IMR-90 (cell line): ENCODE results near the gene PARD6G.

Source experiments
- CHD1 ChIP-seq: IDR thresholded peaks from 2 replicates; pipeline ENCODE4 v1.6.1; 2012; ENCODE audit warnings: low read depth, low read length, improper control_type of control experiment
- FOS ChIP-seq: fragments of 150-350 bp; IDR thresholded peaks from 2 replicates; pipeline ENCODE4 v1.6.1; 2016; ENCODE audit warnings: low read depth, low read length
- MAFK ChIP-seq: IDR thresholded peaks from 2 replicates; pipeline ENCODE4 v1.6.1; 2012; ENCODE audit warnings: low read depth, low read length, improper control_type of control experiment
- MAZ ChIP-seq: IDR thresholded peaks from 2 replicates; pipeline ENCODE4 v1.6.1; 2012; ENCODE audit warnings: low read depth, mild to moderate bottlenecking, low read length, improper control_type of control experiment, moderate library complexity, borderline replicate concordance
- MXI1 ChIP-seq: IDR thresholded peaks from 2 replicates; pipeline ENCODE4 v1.6.1; 2012; ENCODE audit warnings: low read depth, mild to moderate bottlenecking, low read length, moderate library complexity, borderline replicate concordance
- POLR2A ChIP-seq: IDR thresholded peaks from 2 replicates; pipeline ENCODE4 v1.6.1; 2012; ENCODE audit warnings: mild to moderate bottlenecking, low read depth, low read length
- RAD21 ChIP-seq: IDR thresholded peaks from 2 replicates; pipeline ENCODE4 v1.6.1; 2012; ENCODE audit warnings: low read length, improper control_type of control experiment
- SMC3 ChIP-seq: fragments of 150-350 bp; IDR thresholded peaks from 2 replicates; pipeline ENCODE4 v1.6.1; 2016; ENCODE audit warnings: low read depth, mild to moderate bottlenecking, antibody characterized with exemption, low read length, moderate library complexity
- TF ChIP-seq, protein P1 (sequence below): fragments of 150-350 bp; IDR thresholded peaks from 2 replicates; pipeline ENCODE4 v1.6.1; 2017; ENCODE audit warnings: mild to moderate bottlenecking, antibody characterized with exemption, low read length, low read depth
- TF ChIP-seq, protein P2 (sequence below): conservative IDR thresholded peaks from 2 replicates; pipeline ENCODE4 v1.5.1; 2012; ENCODE audit warnings: mild to moderate bottlenecking, low read depth, low read length, improper control_type of control experiment

DNA sequence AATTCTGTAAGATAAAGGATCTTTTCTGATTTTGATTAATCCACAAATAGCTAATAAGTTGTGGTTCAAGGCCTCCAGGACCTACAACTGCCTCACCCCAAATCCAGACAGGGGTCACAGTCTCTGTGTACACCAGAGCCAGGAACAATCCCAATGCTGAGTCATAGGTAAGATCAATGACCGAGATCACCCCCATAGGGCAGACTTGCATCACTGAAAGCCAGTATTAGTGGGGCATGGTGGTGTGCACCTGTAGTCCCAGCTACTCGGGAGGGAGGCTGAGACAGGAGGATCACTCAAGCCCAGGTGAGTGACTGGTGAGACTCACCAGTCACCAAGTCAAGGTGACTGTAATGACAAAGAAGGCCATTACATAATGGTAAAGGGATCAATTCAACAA lies 12.9 kb downstream of the PARD6G start:
- TF ChIP-seq POLR2A = no peak
- no peak for TF ChIP-seq SMC3
- TF ChIP-seq, protein P1, sequence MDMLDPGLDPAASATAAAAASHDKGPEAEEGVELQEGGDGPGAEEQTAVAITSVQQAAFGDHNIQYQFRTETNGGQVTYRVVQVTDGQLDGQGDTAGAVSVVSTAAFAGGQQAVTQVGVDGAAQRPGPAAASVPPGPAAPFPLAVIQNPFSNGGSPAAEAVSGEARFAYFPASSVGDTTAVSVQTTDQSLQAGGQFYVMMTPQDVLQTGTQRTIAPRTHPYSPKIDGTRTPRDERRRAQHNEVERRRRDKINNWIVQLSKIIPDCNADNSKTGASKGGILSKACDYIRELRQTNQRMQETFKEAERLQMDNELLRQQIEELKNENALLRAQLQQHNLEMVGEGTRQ = no peak
- TF ChIP-seq, protein P2, sequence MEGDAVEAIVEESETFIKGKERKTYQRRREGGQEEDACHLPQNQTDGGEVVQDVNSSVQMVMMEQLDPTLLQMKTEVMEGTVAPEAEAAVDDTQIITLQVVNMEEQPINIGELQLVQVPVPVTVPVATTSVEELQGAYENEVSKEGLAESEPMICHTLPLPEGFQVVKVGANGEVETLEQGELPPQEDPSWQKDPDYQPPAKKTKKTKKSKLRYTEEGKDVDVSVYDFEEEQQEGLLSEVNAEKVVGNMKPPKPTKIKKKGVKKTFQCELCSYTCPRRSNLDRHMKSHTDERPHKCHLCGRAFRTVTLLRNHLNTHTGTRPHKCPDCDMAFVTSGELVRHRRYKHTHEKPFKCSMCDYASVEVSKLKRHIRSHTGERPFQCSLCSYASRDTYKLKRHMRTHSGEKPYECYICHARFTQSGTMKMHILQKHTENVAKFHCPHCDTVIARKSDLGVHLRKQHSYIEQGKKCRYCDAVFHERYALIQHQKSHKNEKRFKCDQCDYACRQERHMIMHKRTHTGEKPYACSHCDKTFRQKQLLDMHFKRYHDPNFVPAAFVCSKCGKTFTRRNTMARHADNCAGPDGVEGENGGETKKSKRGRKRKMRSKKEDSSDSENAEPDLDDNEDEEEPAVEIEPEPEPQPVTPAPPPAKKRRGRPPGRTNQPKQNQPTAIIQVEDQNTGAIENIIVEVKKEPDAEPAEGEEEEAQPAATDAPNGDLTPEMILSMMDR = no peak
- TF ChIP-seq RAD21 = no peak
- TF ChIP-seq MXI1 = no peak
- no peak for TF ChIP-seq CHD1
- TF ChIP-seq MAFK = no peak
- TF ChIP-seq MAZ = no peak
- no peak for TF ChIP-seq FOS
